Measurements from ENCODE around the gene IGFBP5. TPM values are rescaled to one million over a fixed set of nuclear protein-coding genes. Genes with fewer than 3 reads are reported as not detected.

IGFBP5 gene
- total and polyA plus RNA-seq, 9 of the 15 experiments (the other 6 are each of a cell fraction or from before 2014, with no cell fraction given) = 0.01 to 1.9 (median 0.03) TPM; not detected in 6

DNA sequence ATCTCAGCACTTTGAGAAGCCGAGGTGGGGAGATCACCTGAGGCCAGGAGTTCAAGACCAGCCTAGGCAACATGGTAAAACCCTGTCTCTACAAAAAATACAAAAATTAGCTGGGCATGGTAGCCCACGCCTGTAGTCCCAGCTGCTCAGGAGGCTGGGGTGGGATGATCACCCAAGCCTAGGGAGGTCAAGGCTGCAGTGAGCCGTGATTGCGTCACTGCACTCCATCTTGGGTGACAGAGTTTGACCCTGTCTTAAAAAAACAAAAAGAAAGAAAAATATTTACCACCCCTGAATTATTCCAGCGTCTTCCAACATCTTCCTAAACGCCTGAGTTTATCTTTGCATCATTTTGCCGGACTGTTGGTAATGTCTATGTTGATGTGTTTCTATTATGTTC, 6.2 kb upstream of the IGFBP5 start:
- POLR2A ChIA-PET = no interaction called here
- no peaks in the 10 kb centered on the region for H3K9me3 ChIP-seq (replicated peaks; ENCODE audit: control insufficient read depth, insufficient read depth, low read depth, low read length)
- ATAC-seq = no peak
- H3K9me1 ChIP-seq (ENCODE audit: control insufficient read depth, insufficient read depth, low read length) = no peaks in the 10 kb centered on the region
- intact Hi-C loops (cut with micrococcal nuclease) (no loop called here), in situ Hi-C loops (cut with MboI) (no loop called here)
- CTCF ChIA-PET (ENCODE audit: low intra/inter-chr PET ratio) = no interaction called here
- no peaks in the 10 kb centered on the region for H3K79me2 ChIP-seq (ENCODE audit: control insufficient read depth, insufficient read depth, low read length)
- no peak for DNase-seq (ENCODE audit: extremely low read depth in 1 of 4, low spot score in 3 of 4)
- no peak overlapping the region for H3K4me3 ChIP-seq
- no peak for TF ChIP-seq EGR1 (conservative IDR thresholded peaks at IDR 0.05)
- TF ChIP-seq, protein P1, sequence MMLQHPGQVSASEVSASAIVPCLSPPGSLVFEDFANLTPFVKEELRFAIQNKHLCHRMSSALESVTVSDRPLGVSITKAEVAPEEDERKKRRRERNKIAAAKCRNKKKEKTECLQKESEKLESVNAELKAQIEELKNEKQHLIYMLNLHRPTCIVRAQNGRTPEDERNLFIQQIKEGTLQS (IDR thresholded peaks at IDR 0.05) = peak; percentile 32; the same call in 1 of the 2 replicates
- TF ChIP-seq, protein P1 (CRISPR knock-in tag; conservative IDR thresholded peaks at IDR 0.05) = no peak
- no peaks in the 10 kb centered on the region for H4K20me1 ChIP-seq (replicated peaks; ENCODE audit: control insufficient read depth, insufficient read depth, low read length)
- H2AFZ ChIP-seq (ENCODE audit: low read depth, low read length) = no peak overlapping the region
- H3K9ac ChIP-seq (ENCODE audit: insufficient read depth in 1 of 2, low read depth in 2 of 2, low read length in 2 of 2) = no peak overlapping the region
- no peak for FAIRE-seq
- 0% methylated on average over 7 of the region's 7 CpGs for WGBS (ENCODE audit: insufficient coverage, low coverage, missing lambda C conversion rate)
- no peak overlapping the region for H3K4me2 ChIP-seq (ENCODE audit: insufficient read depth, low read length)
- no peak overlapping the region for H3K27ac ChIP-seq (ENCODE audit: extremely low read depth, low read depth, low read length)
- no peaks in the 10 kb centered on the region; a peak in 3 of 5 replicates for H3K4me1 ChIP-seq (replicated peaks in 1 of 2; ENCODE audit: control insufficient read depth in 2 of 2, insufficient read depth in 2 of 2, low read length in 2 of 2)
- no peaks in the 10 kb centered on the region for H3K36me3 ChIP-seq (ENCODE audit: control insufficient read depth, insufficient read depth, low read length)
- no TSS peak for BruUV-seq (replicated peaks)
- no peaks in the 10 kb centered on the region; a peak in 1 of 5 replicates for H3K27me3 ChIP-seq (ENCODE audit: control insufficient read depth in 2 of 2, insufficient read depth in 2 of 2, low read length in 2 of 2)

DNA sequence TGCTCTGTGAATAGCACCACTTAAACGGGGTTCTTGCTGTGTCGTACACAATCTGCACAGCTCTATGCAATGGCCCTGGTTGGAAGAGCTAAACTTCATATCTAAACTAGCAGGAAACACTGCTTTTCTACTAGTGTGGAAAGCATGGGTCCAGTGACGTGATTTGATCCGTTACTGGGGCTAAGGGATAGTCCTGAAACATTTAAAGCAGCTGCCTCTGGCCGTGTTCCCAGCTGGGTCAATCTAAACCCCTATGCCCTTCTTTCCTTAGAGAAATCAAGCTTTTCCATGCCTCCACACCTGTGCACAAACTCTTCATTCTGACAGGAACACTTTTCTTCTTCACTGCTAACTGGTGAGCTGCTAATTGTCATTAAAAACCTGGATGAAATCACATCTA, 5.4 kb upstream of the IGFBP5 start:
- H3K9me3 ChIP-seq (replicated peaks; ENCODE audit: control insufficient read depth, insufficient read depth, low read depth, low read length) = no peaks in the 10 kb centered on the region
- TF ChIP-seq TARDBP (IDR thresholded peaks at IDR 0.05) = no peak
- no peak for TF ChIP-seq ZNF316 (IDR thresholded peaks at IDR 0.05)
- TF ChIP-seq, protein P2, sequence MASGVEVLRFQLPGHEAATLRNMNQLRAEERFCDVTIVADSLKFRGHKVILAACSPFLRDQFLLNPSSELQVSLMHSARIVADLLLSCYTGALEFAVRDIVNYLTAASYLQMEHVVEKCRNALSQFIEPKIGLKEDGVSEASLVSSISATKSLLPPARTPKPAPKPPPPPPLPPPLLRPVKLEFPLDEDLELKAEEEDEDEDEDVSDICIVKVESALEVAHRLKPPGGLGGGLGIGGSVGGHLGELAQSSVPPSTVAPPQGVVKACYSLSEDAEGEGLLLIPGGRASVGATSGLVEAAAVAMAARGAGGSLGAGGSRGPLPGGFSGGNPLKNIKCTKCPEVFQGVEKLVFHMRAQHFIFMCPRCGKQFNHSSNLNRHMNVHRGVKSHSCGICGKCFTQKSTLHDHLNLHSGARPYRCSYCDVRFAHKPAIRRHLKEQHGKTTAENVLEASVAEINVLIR (CRISPR knock-in tag; IDR thresholded peaks at IDR 0.05) = no peak
- no peak for TF ChIP-seq SRSF1 (IDR thresholded peaks at IDR 0.05; ENCODE audit: low read depth, low read length)
- no peak for TF ChIP-seq PCBP1 (IDR thresholded peaks at IDR 0.05; ENCODE audit: low read depth, low read length, poor library complexity, severe bottlenecking)
- no peak for TF ChIP-seq ZNF3 (CRISPR knock-in tag; IDR thresholded peaks at IDR 0.05)
- no peak for TF ChIP-seq ZNF347 (CRISPR knock-in tag; IDR thresholded peaks at IDR 0.05; ENCODE audit: low read depth)
- no peak for TF ChIP-seq ZNF23 (CRISPR knock-in tag; IDR thresholded peaks at IDR 0.05)
- 3% methylated on average over 5 of the region's 5 CpGs for WGBS (ENCODE audit: insufficient coverage, low coverage, missing lambda C conversion rate)
- H3K27ac ChIP-seq (ENCODE audit: extremely low read depth, low read depth, low read length) = no peak overlapping the region
- no peaks in the 10 kb centered on the region for H3K9me1 ChIP-seq (ENCODE audit: control insufficient read depth, insufficient read depth, low read length)
- no peak for ATAC-seq
- in situ Hi-C loops (cut with MboI) = no loop called here
- H2AFZ ChIP-seq (ENCODE audit: low read depth, low read length) = no peak overlapping the region
- H4K20me1 ChIP-seq (replicated peaks; ENCODE audit: control insufficient read depth, insufficient read depth, low read length) = no peaks in the 10 kb centered on the region
- H3K4me2 ChIP-seq (ENCODE audit: insufficient read depth, low read length) = no peak overlapping the region
- H3K4me1 ChIP-seq (replicated peaks in 1 of 2; ENCODE audit: control insufficient read depth in 2 of 2, insufficient read depth in 2 of 2, low read length in 2 of 2) = no peaks in the 10 kb centered on the region; a peak in 3 of 5 replicates
- H3K36me3 ChIP-seq (ENCODE audit: control insufficient read depth, insufficient read depth, low read length) = no peaks in the 10 kb centered on the region
- ChIA-PET POLR2A (interaction anchor here (0.6 kb wide), 1 partner anchor 122 kb away, joined by 3 read pairs; no protein-coding TSS in a partner anchor), CTCF (ENCODE audit: low intra/inter-chr PET ratio) (no interaction called here)
- intact Hi-C loops (cut with micrococcal nuclease) = no loop called here
- no peak for DNase-seq (ENCODE audit: extremely low read depth in 1 of 4, low spot score in 3 of 4)
- H3K9ac ChIP-seq (ENCODE audit: insufficient read depth in 1 of 2, low read depth in 2 of 2, low read length in 2 of 2) = no peak overlapping the region
- BruUV-seq (replicated peaks) = no TSS peak
- H3K4me3 ChIP-seq = no peak overlapping the region
- H3K27me3 ChIP-seq (ENCODE audit: control insufficient read depth in 2 of 2, insufficient read depth in 2 of 2, low read length in 2 of 2) = no peaks in the 10 kb centered on the region; a peak in 1 of 5 replicates
- H3K79me2 ChIP-seq (ENCODE audit: control insufficient read depth, insufficient read depth, low read length) = no peaks in the 10 kb centered on the region
- FAIRE-seq = no peak

Measured in K562 (cell line).